H1 (cell line): ENCODE measurements around the gene BARHL1. TPM values are rescaled to one million over a fixed set of nuclear protein-coding genes. Genes with fewer than 3 reads are reported as not detected.
A peak's percentile ranks its signal among the peaks of the same experiment; 100 is the strongest.

Experiments used
- MAX ChIP-seq: IDR thresholded peaks from 2 replicates; pipeline ENCODE4 v1.6.1; 2012; ENCODE audit warnings: inconsistent platforms
- RNF2 ChIP-seq: fragments of 200-900, 300-1000 bp; sonication (generic); IDR thresholded peaks from 2 replicates; pipeline ENCODE4 v1.7.1; 2016; ENCODE audit warnings: borderline replicate concordance, low read depth, mild to moderate bottlenecking, antibody characterized with exemption, low read length; ENCODE audit not compliant: poor library complexity, severe bottlenecking; ENCODE audit errors: missing control alignments
- SAP30 ChIP-seq: fragments of 300-600 bp; sonication (generic); IDR thresholded peaks from 2 replicates; pipeline ENCODE4 v1.7.1; 2012; ENCODE audit warnings: low read length, moderate library complexity, mild to moderate bottlenecking, inconsistent platforms; ENCODE audit not compliant: insufficient read depth, insufficient replicate concordance
- TAF7 ChIP-seq: optimal IDR thresholded peaks from 2 replicates; pipeline ENCODE3; 2011; ENCODE audit warnings: low read depth, mild to moderate bottlenecking, inconsistent platforms, low read length, moderate library complexity, borderline replicate concordance
- ZNF274 ChIP-seq: IDR thresholded peaks from 2 replicates; pipeline ENCODE4 v1.7.0; 2012; ENCODE audit warnings: low read length, borderline replicate concordance; ENCODE audit errors: extremely low read depth
- polyA plus RNA-seq, 7 experiments: library from polyadenylated mRNA; depleted of rRNA in 3 of 7; stranded (reverse) in 5 of 7; unstranded in 2 of 7; fragments of >200 nt in 5 of 7; fragments of 200-250 nt in 2 of 7; gene quantifications; 1 replicate in 5 of 7; 2 replicates in 1 of 7; 4 replicates in 1 of 7; pipeline versions ENCODE4 v1.2.1 to v1.2.3, GENCODE V29; 2011 to 2013; ENCODE audit warnings: missing spikeins in 2 of 7, mixed read lengths in 2 of 7
- total RNA-seq: library from RNA; stranded (reverse); fragmentation: NEBNext Ultra II Directional; extraction: Animal tissue kit (Norgen Biotek cat#: 25700); gene quantifications from 2 replicates; pipeline ENCODE4 v1.2.1, GENCODE V29; 2021

Gene BARHL1
- total and polyA plus RNA-seq, 2 of the 8 experiments (the other 6 are each of a cell fraction or from before 2014, with no cell fraction given) = not detected

GRCh38 chr9:132546148-132547051 is 36.0 kb upstream of the BARHL1 start (continued):
- TF ChIP-seq SAP30 (no peak), MAX (peak; percentile 57; the same call in 1 of the 2 replicates), ZNF274 (no peak), RNF2 (no peak), TAF7 (no peak)
